ENCODE measurements around the gene CXCL1.

GRCh38 chr4:73916172-73916925, 47.2 kb downstream of the CXCL1 start:
- TF ChIP-seq CTCF (IDR thresholded peaks at IDR 0.05) (no peak), POLR2A (IDR thresholded peaks at IDR 0.05) (no peak)
